PC-9 (cell line): ENCODE data around the gene KIAA1958. TPM values are rescaled to one million over a fixed set of nuclear protein-coding genes. Genes with fewer than 3 reads are reported as not detected.

Experiments used
- BruUV-seq: library from RNA; stranded (reverse); fragments of 400-500 nt; replicated peaks from 2 replicates; lab custom pipeline; 2021; lab: Mats Ljungman, UMichigan
- CTCF ChIA-PET: fragments of 300-600 bp; sonication (Branson Sonifier 250); formaldehyde crosslinking; loops from one replicate; lab custom pipeline; 2022; ENCODE audit warnings: antibody characterized with exemption; lab: Charles Lee
- POLR2A ChIA-PET: fragments of 300-600 bp; sonication (Branson Sonifier 250); formaldehyde crosslinking; loops from one replicate; lab custom pipeline; 2022; ENCODE audit warnings: antibody characterized with exemption; ENCODE audit not compliant: unreplicated experiment; lab: Charles Lee
- DNase-seq, 2 experiments: peaks; one replicate each; pipeline versions ENCODE4 v3.0.0 to v3.0.0-alpha.2; 2015 to 2022; ENCODE audit warnings: mixed read lengths in 1 of 2
- H2AFZ ChIP-seq: fragments of 200-600 bp; sonication (generic); 2 replicates; pipeline ENCODE4 v1.8.1; 2017; ENCODE audit warnings: antibody characterized with exemption
- H3F3A ChIP-seq: fragments of 200-600 bp; sonication (generic); 2 replicates; pipeline ENCODE4 v1.8.1; 2017; ENCODE audit warnings: antibody characterized with exemption, mild to moderate bottlenecking, low read depth; ENCODE audit not compliant: insufficient read depth
- H3K27ac ChIP-seq: fragments of 200-600 bp; sonication (generic); 2 replicates; pipeline ENCODE4 v1.6.1; 2016; ENCODE audit warnings: mixed run types
- H3K27me3 ChIP-seq: fragments of 200-600 bp; sonication (generic); 2 replicates; pipeline ENCODE4 v1.6.1; 2016; ENCODE audit warnings: low read depth, mixed run types; ENCODE audit not compliant: insufficient read depth
- H3K36me3 ChIP-seq: fragments of 200-600 bp; sonication (generic); 2 replicates; pipeline ENCODE4 v1.6.1; 2016; ENCODE audit warnings: low read depth, mixed run types
- H3K4me1 ChIP-seq: fragments of 200-600 bp; sonication (generic); replicated peaks from 2 replicates; pipeline ENCODE4 v1.6.1; 2016; ENCODE audit warnings: mixed run types; ENCODE audit not compliant: insufficient read depth
- H3K4me2 ChIP-seq: fragments of 200-600 bp; sonication (generic); 2 replicates; pipeline ENCODE4 v1.6.1; 2017; ENCODE audit warnings: mixed run types
- H3K4me3 ChIP-seq: fragments of 200-600 bp; sonication (generic); 2 replicates; pipeline ENCODE4 v1.6.1; 2016; ENCODE audit warnings: mixed run types
- H3K79me2 ChIP-seq: fragments of 200-600 bp; sonication (generic); 2 replicates; pipeline ENCODE4 v1.6.1; 2017; ENCODE audit warnings: low read depth, mixed run types
- H3K9me2 ChIP-seq: fragments of 200-600 bp; sonication (generic); 2 replicates; pipeline ENCODE4 v1.8.1; 2017; ENCODE audit warnings: mild to moderate bottlenecking; ENCODE audit not compliant: insufficient read depth
- H3K9me3 ChIP-seq: fragments of 200-600 bp; sonication (generic); 2 replicates; pipeline ENCODE4 v1.8.1; 2016; ENCODE audit warnings: low read depth; ENCODE audit not compliant: insufficient read depth
- H4K20me1 ChIP-seq: fragments of 200-600 bp; sonication (generic); 2 replicates; pipeline ENCODE4 v1.8.1; 2017; ENCODE audit not compliant: insufficient read depth
- CTCF ChIP-seq: fragments of 200-600 bp; sonication (generic); conservative IDR thresholded peaks from 2 replicates; pipeline ENCODE4 v1.6.1; 2017; ENCODE audit warnings: mixed run types, antibody characterized with exemption, mild to moderate bottlenecking, moderate library complexity
- EZH2 ChIP-seq: fragments of 200-600 bp; sonication (generic); IDR thresholded peaks from 2 replicates; pipeline ENCODE4 v1.8.0; 2017; ENCODE audit warnings: antibody characterized with exemption, low read depth
- intact Hi-C: fragments of 100-400 bp; cut with micrococcal nuclease; formaldehyde crosslinking; loops from one replicate; pipeline ENCODE4 v1.10.0; 2022; ENCODE audit not compliant: unreplicated experiment
- total RNA-seq: library from RNA; stranded (reverse); gene quantifications from 2 replicates; pipeline ENCODE4 v1.2.3, GENCODE V29; 2021

The KIAA1958 gene
- total RNA-seq, 1 experiment from 2014 or later: 19.5 TPM

GRCh38 chr9:112446526-112446925 is 40.1 kb upstream of the KIAA1958 start:
- Histone ChIP-seq H3K36me3 (0 out of 2 replicates have a peak, but pooled peaks cover 1% of the 10 kb centered on the region), H3K27me3 (no peaks in the 10 kb centered on the region), H3K4me3 (no peak overlapping the region), H2AFZ (no peak overlapping the region), H3K4me1 (no peaks in the 10 kb centered on the region), H3K4me2 (no peak overlapping the region), H3K9me3 (no peaks in the 10 kb centered on the region), H3K9me2 (no peaks in the 10 kb centered on the region), H3K79me2 (no peaks in the 10 kb centered on the region), H3F3A (0 out of 2 replicates have a peak, but pooled peaks cover 9% of the 10 kb centered on the region), H4K20me1 (no peaks in the 10 kb centered on the region), H3K27ac (no peak overlapping the region)
- intact Hi-C loops: loop anchor here (10.0 kb wide), 1 partner anchor 348 kb away; no protein-coding TSS in a partner anchor
- BruUV-seq: no TSS peak
- no peak for DNase-seq
- no peak for TF ChIP-seq CTCF
- no peak for TF ChIP-seq EZH2
- ChIA-PET POLR2A (interaction anchor here (0.7 kb wide), 1 partner anchor 11 kb away, joined by 11 read pairs; no protein-coding TSS in a partner anchor), CTCF (no interaction called here)

- 0 out of 2 replicates have a peak, but pooled peaks cover 7% of the 10 kb centered on the region for H3F3A ChIP-seq
- no peak for DNase-seq
- no peaks in the 10 kb centered on the region for H3K79me2 ChIP-seq
- no peaks in the 10 kb centered on the region for H3K27me3 ChIP-seq
- no peaks in the 10 kb centered on the region for H4K20me1 ChIP-seq
- no peak overlapping the region for H3K4me3 ChIP-seq
- ChIA-PET CTCF (no interaction called here), POLR2A (no interaction called here)
- no peak overlapping the region for H3K4me2 ChIP-seq
- 0 out of 2 replicates have a peak, but pooled peaks cover 3% of the 10 kb centered on the region for H3K36me3 ChIP-seq
- no peaks in the 10 kb centered on the region for H3K9me2 ChIP-seq
- H3K27ac ChIP-seq: no peak overlapping the region
- TF ChIP-seq CTCF (no peak), EZH2 (no peak)
- H2AFZ ChIP-seq: no peak overlapping the region
- H3K4me1 ChIP-seq: no peaks in the 10 kb centered on the region
- no TSS peak for BruUV-seq
- no peaks in the 10 kb centered on the region for H3K9me3 ChIP-seq
- intact Hi-C loops: loop anchor here (10.0 kb wide), 1 partner anchor 347 kb away; no protein-coding TSS in a partner anchor
These were observed 39.3 kb upstream of the KIAA1958 start for GRCh38 chr9:112447283-112447761.

GRCh38 chr9:112462855-112463254 is 23.8 kb upstream of the KIAA1958 start:
- H3K36me3 ChIP-seq: 0 out of 2 replicates have a peak, but pooled peaks cover 7% of the 10 kb centered on the region
- no TSS peak for BruUV-seq
- TF ChIP-seq EZH2: no peak
- TF ChIP-seq CTCF: no peak
- no peak overlapping the region for H2AFZ ChIP-seq
- H3K4me2 ChIP-seq: no peak overlapping the region
- H3K27me3 ChIP-seq: no peaks in the 10 kb centered on the region
- H3K9me3 ChIP-seq: no peaks in the 10 kb centered on the region; the same call in 1 of the 2 replicates
- no peaks in the 10 kb centered on the region for H3K4me1 ChIP-seq
- DNase-seq: no peak
- H3K9me2 ChIP-seq: no peaks in the 10 kb centered on the region
- intact Hi-C loops: loop anchor here (10.0 kb wide), 1 partner anchor 442 kb away; no protein-coding TSS in a partner anchor
- H3K27ac ChIP-seq: no peak overlapping the region
- no peaks in the 10 kb centered on the region for H4K20me1 ChIP-seq
- H3K79me2 ChIP-seq: no peaks in the 10 kb centered on the region
- H3F3A ChIP-seq: no peaks in the 10 kb centered on the region; the same call in 1 of the 2 replicates
- POLR2A ChIA-PET: no interaction called here
- H3K4me3 ChIP-seq: no peak overlapping the region
- CTCF ChIA-PET: interaction anchor here (0.6 kb wide), 1 partner anchor 11 kb away, joined by 4 read pairs; no protein-coding TSS in a partner anchor
